A549 (cell line): Measurements from ENCODE around the gene ULK4. TPM values are rescaled to one million over a fixed set of nuclear protein-coding genes. Genes with fewer than 3 reads are reported as not detected.

Source experiments
- ATAC-seq, 2 experiments: fragments of 200-7000 bp in 1 of 2; fragments of >200 bp in 1 of 2; cut with Nextera tagmentation in 1 of 2; cut with Tn5 transposase in 1 of 2; 3 replicates each; pipeline versions ENCODE4 v1.8.0 to v1.9.1; 2018 to 2020; ENCODE audit warnings: mild to moderate bottlenecking in 1 of 2, moderate library complexity in 1 of 2
- CTCF ChIA-PET: fragments of 300-600 bp; sonication (Branson Sonifier 250); formaldehyde crosslinking; extraction: SDS; loops from one replicate; lab custom pipeline; 2021; ENCODE audit warnings: antibody characterized with exemption, inconsistent platforms; lab: Yijun Ruan, JAX
- POLR2A ChIA-PET: fragments of 350-600 bp; formaldehyde crosslinking; extraction: SDS; loops from one replicate; lab custom pipeline; 2021; ENCODE audit warnings: antibody characterized with exemption, inconsistent platforms; lab: Yijun Ruan, JAX
- DNase-seq, 2 experiments: peaks; one replicate each; pipeline versions ENCODE4 v3.0.0 to v3.0.0-alpha.2; 2011 to 2016; ENCODE audit warnings: low read depth in 1 of 2, low spot score in 1 of 2
- FAIRE-seq: peaks from 2 replicates; lab custom pipeline; 2011; peaks lifted over from hg19 to GRCh38; lab: Jason Lieb, UNC
- H3K27ac ChIP-seq, 2 experiments: fragments of >200 bp; sonication (Bioruptor Twin); formaldehyde crosslinking; 3 replicates each; pipeline ENCODE4 v1.5.1; 2016 to 2017
- H3K4me1 ChIP-seq: fragments of >200 bp; sonication (Bioruptor Twin); formaldehyde crosslinking; 3 replicates; pipeline ENCODE4 v1.6.1; 2016
- H3K4me2 ChIP-seq: fragments of >200 bp; sonication (Bioruptor Twin); formaldehyde crosslinking; 3 replicates; pipeline ENCODE4 v1.6.1; 2016
- H3K4me3 ChIP-seq: fragments of >200 bp; sonication (Bioruptor Twin); formaldehyde crosslinking; 3 replicates; pipeline ENCODE4 v1.5.1; 2016
- H3K9me3 ChIP-seq: fragments of >200 bp; sonication (Bioruptor Twin); formaldehyde crosslinking; 3 replicates; pipeline ENCODE4 v1.6.1; 2016
- CBX2 ChIP-seq: fragments of 200-600 bp; sonication (generic); IDR thresholded peaks from 2 replicates; pipeline ENCODE4 v1.6.1; 2016; ENCODE audit warnings: low read depth, mild to moderate bottlenecking, borderline replicate concordance
- CEBPB ChIP-seq, 2 experiments: fragments of >200 bp in 1 of 2; sonication (Bioruptor Twin) in 1 of 2; formaldehyde crosslinking in 1 of 2; IDR thresholded peaks; 2 replicates each; pipeline ENCODE4 v1.6.1; 2012 to 2016
- CHD2 ChIP-seq: fragments of 150-350 bp; IDR thresholded peaks from 2 replicates; pipeline ENCODE4 v1.6.1; 2014; ENCODE audit warnings: low read length; ENCODE audit not compliant: partially characterized antibody
- EHF ChIP-seq: fragments of 250-450 bp; sonication (Bioruptor Pico); IDR thresholded peaks from 2 replicates; pipeline ENCODE4 v1.5.0; 2020; ENCODE audit warnings: mild to moderate bottlenecking
- EHMT2 ChIP-seq: fragments of 200-600 bp; sonication (generic); IDR thresholded peaks from 2 replicates; pipeline ENCODE4 v1.6.1; 2016; ENCODE audit warnings: antibody characterized with exemption, low read depth, mild to moderate bottlenecking, moderate library complexity
- FOSL2 ChIP-seq, 2 experiments: fragments of 450-650 bp in 1 of 2; fragments of >200 bp in 1 of 2; sonication (Bioruptor Twin) in 1 of 2; formaldehyde crosslinking; IDR thresholded peaks; 2 replicates each; pipeline versions ENCODE4 v1.5.0 to v1.6.1; 2016 to 2020; ENCODE audit warnings: mild to moderate bottlenecking in 1 of 2, moderate library complexity in 1 of 2
- GATA3 ChIP-seq: IDR thresholded peaks from 2 replicates; pipeline ENCODE4 v1.6.1; 2012; ENCODE audit warnings: borderline replicate concordance
- HEYL ChIP-seq: fragments of 250-450 bp; sonication (Bioruptor Pico); IDR thresholded peaks from 2 replicates; pipeline ENCODE4 v1.8.0; 2021; ENCODE audit warnings: mild to moderate bottlenecking, moderate library complexity
- MAFK ChIP-seq: fragments of 450-650 bp; IDR thresholded peaks from 2 replicates; pipeline ENCODE4 v1.6.1; 2014; ENCODE audit not compliant: partially characterized antibody
- MYC ChIP-seq: IDR thresholded peaks from 2 replicates; pipeline ENCODE4 v1.6.1; 2012; ENCODE audit warnings: mild to moderate bottlenecking, inconsistent platforms, low read length, improper control_type of control experiment, borderline replicate concordance
- NPAS2 ChIP-seq: fragments of 250-450 bp; sonication (Bioruptor Pico); IDR thresholded peaks from 2 replicates; pipeline ENCODE4 v1.8.0; 2022; ENCODE audit warnings: mild to moderate bottlenecking, moderate library complexity, borderline replicate concordance
- PHF8 ChIP-seq: fragments of 200-600 bp; sonication (generic); IDR thresholded peaks from 2 replicates; pipeline ENCODE4 v1.6.1; 2016; ENCODE audit warnings: low read depth, mild to moderate bottlenecking, antibody characterized with exemption, moderate library complexity, borderline replicate concordance
- POLR2AphosphoS2 ChIP-seq: conservative IDR thresholded peaks from 2 replicates; pipeline ENCODE4 v1.6.1; 2012; ENCODE audit warnings: low read length, improper control_type of control experiment, inconsistent platforms
- RFX5 ChIP-seq: fragments of 450-650 bp; IDR thresholded peaks from 2 replicates; pipeline ENCODE4 v1.7.1; 2014; ENCODE audit warnings: antibody characterized with exemption, mild to moderate bottlenecking, moderate library complexity
- RNF2 ChIP-seq: fragments of 200-600 bp; sonication (generic); IDR thresholded peaks from 2 replicates; pipeline ENCODE4 v1.6.1; 2016; ENCODE audit warnings: low read depth, mild to moderate bottlenecking, antibody characterized with exemption, moderate library complexity, borderline replicate concordance
- SMC3 ChIP-seq: fragments of >200 bp; sonication (Bioruptor Twin); formaldehyde crosslinking; IDR thresholded peaks from 3 replicates; pipeline ENCODE4 v1.6.1; 2018; ENCODE audit warnings: inconsistent platforms
- SREBF2 ChIP-seq: fragments of 450-650 bp; IDR thresholded peaks from 2 replicates; pipeline ENCODE4 v1.6.1; 2014; ENCODE audit warnings: mild to moderate bottlenecking, moderate library complexity
- TFCP2L1 ChIP-seq: fragments of 250-450 bp; sonication (Bioruptor Pico); IDR thresholded peaks from 2 replicates; pipeline ENCODE4 v1.5.0; 2021; ENCODE audit warnings: mild to moderate bottlenecking
- TP53 ChIP-seq: fragments of 250-450 bp; sonication (Bioruptor Pico); IDR thresholded peaks from 2 replicates; pipeline ENCODE4 v1.5.0; 2021; ENCODE audit warnings: mild to moderate bottlenecking, moderate library complexity
- ZFP36 ChIP-seq: fragments of 450-650 bp; IDR thresholded peaks from 2 replicates; pipeline ENCODE4 v1.6.1; 2014; ENCODE audit warnings: borderline replicate concordance; ENCODE audit not compliant: partially characterized antibody
- ZSCAN20 ChIP-seq: fragments of 250-450 bp; sonication (Bioruptor Pico); IDR thresholded peaks from 2 replicates; pipeline ENCODE4 v1.8.0; 2022; ENCODE audit warnings: mild to moderate bottlenecking, moderate library complexity
- WGBS: methylation state at CpG from one replicate; pipeline ENCODE4 v1.1.6; 2017; ENCODE audit errors: missing lambda C conversion rate; 5-methylcytosine and 5-hydroxymethylcytosine counted together
- polyA plus RNA-seq, 4 experiments: library from polyadenylated mRNA; depleted of rRNA in 3 of 4; stranded (reverse); fragments of >200 nt; fragmentation: RNase III in 1 of 4; extraction: RNeasy Plus Mini Kit Qiagen cat#74134 plus additional on column Dnase treatment in 1 of 4; gene quantifications; 2 replicates in 3 of 4; 3 replicates in 1 of 4; pipeline ENCODE4 v1.2.3, GENCODE V29; 2011 to 2017
- TF ChIP-seq, protein P1 (sequence below): fragments of 150-350 bp; IDR thresholded peaks from 2 replicates; pipeline ENCODE4 v1.6.1; 2014; ENCODE audit warnings: low read depth, mild to moderate bottlenecking, low read length
- TF ChIP-seq, protein P2 (sequence below): IDR thresholded peaks from 2 replicates; pipeline ENCODE4 v1.6.1; 2012
- TF ChIP-seq, protein P3 (sequence below): IDR thresholded peaks from 2 replicates; pipeline ENCODE4 v1.6.1; 2012
- TF ChIP-seq, protein P4 (sequence below): fragments of 200-600 bp; sonication (generic); IDR thresholded peaks from 2 replicates; pipeline ENCODE4 v1.6.1; 2016; ENCODE audit warnings: antibody characterized with exemption, mild to moderate bottlenecking, moderate library complexity

ULK4 gene
- polyA plus RNA-seq, 2 of the 4 experiments (the other 2 are of a cell fraction): 4.9 to 7.7 TPM

DNA sequence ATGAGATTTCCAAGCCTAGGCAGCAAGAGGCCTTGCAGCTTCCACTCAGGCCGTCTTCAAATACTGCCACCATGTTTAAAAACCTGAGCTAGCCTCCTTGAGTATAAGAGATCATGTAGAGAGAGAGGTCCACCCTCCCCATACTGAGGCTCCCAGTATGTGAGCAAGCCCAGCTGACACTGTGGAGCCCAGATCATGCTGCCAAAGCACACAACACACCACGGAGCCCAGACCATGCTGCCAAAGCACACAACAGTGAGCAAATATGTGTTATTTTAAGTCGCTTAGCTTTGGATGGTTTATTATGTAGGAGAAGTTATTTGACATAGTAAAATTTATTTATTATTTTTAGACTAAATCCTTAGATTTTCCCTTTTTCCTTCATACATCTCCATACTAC lies 428.9 kb downstream of the ULK4 start:
- no peak overlapping the region for H3K4me2 ChIP-seq
- H3K27ac ChIP-seq: no peak overlapping the region
- no peaks in the 10 kb centered on the region for H3K4me1 ChIP-seq
- DNase-seq: no peak
- ATAC-seq: no peak
- 41% methylated on average over 3 of the region's 3 CpGs for whole genome bisulfite sequencing
- no peaks in the 10 kb centered on the region for H3K9me3 ChIP-seq
- CTCF ChIA-PET: no interaction called here
- POLR2A ChIA-PET: no interaction called here
- TF ChIP-seq ZSCAN20 (CRISPR knock-in tag) (no peak), PHF8 (no peak), EHMT2 (no peak), FOSL2 (IDR thresholded peaks at IDR 0.05) (no peak), FOSL2 (CRISPR knock-in tag; IDR thresholded peaks at IDR 0.05) (no peak), TFCP2L1 (no peak), MYC (no peak)
- no peak overlapping the region for H3K4me3 ChIP-seq
- no peak for FAIRE-seq

DNA sequence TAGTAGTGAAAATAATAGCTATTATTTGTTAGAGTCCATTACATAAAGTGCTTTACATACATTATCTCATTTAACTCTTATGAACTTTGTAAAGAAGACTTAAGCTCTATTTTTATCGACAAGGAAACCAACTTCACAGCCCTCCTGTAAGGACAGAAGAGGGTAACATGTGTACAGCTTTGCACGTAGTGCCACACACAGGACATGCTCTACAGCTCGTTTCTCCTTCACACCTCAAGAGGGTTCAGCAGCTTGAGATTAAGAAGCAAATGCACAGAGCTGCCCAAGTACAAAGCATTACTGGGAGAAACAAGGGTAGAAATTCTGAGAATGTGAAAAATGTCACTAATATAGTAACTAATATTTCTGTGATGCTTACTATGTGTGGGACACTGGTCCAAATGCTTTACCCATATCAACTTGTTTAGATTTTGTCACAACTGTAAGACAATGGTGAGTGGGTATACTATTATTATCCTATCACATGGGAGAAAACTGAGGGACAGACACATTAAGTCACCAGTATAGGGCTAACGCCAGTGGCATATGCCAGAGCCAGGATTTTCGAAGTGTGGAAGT lies 434.8 kb downstream of the ULK4 start:
- H3K4me2 ChIP-seq: no peak overlapping the region
- CTCF ChIA-PET: no interaction called here
- TF ChIP-seq, protein P1, sequence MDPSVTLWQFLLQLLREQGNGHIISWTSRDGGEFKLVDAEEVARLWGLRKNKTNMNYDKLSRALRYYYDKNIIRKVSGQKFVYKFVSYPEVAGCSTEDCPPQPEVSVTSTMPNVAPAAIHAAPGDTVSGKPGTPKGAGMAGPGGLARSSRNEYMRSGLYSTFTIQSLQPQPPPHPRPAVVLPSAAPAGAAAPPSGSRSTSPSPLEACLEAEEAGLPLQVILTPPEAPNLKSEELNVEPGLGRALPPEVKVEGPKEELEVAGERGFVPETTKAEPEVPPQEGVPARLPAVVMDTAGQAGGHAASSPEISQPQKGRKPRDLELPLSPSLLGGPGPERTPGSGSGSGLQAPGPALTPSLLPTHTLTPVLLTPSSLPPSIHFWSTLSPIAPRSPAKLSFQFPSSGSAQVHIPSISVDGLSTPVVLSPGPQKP: no peak
- no peak for TF ChIP-seq SMC3
- no peak for TF ChIP-seq GATA3
- TF ChIP-seq, protein P2, sequence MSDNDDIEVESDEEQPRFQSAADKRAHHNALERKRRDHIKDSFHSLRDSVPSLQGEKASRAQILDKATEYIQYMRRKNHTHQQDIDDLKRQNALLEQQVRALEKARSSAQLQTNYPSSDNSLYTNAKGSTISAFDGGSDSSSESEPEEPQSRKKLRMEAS: no peak
- no peak for TF ChIP-seq POLR2AphosphoS2
- TF ChIP-seq TP53: no peak
- TF ChIP-seq RFX5: no peak
- no peak for TF ChIP-seq EHF
- TF ChIP-seq CEBPB (IDR thresholded peaks at IDR 0.05): no peak
- TF ChIP-seq RNF2: no peak
- TF ChIP-seq, protein P3, sequence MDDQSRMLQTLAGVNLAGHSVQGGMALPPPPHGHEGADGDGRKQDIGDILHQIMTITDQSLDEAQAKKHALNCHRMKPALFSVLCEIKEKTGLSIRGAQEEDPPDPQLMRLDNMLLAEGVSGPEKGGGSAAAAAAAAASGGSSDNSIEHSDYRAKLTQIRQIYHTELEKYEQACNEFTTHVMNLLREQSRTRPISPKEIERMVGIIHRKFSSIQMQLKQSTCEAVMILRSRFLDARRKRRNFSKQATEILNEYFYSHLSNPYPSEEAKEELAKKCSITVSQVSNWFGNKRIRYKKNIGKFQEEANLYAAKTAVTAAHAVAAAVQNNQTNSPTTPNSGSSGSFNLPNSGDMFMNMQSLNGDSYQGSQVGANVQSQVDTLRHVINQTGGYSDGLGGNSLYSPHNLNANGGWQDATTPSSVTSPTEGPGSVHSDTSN: no peak
- TF ChIP-seq ZFP36: no peak
- no peak for TF ChIP-seq CHD2
- TF ChIP-seq MAFK: no peak
- no peak for TF ChIP-seq NPAS2 (CRISPR knock-in tag)
- no peak for TF ChIP-seq SREBF2
- TF ChIP-seq, all 56 proteins: peak for 0
- 40% methylated on average over 5 of the region's 5 CpGs for WGBS
- ATAC-seq: no peak
- no peaks in the 10 kb centered on the region for H3K4me1 ChIP-seq
- no peaks in the 10 kb centered on the region for H3K9me3 ChIP-seq
- no peak for DNase-seq
- POLR2A ChIA-PET: no interaction called here
- H3K4me3 ChIP-seq: no peak overlapping the region
- no peak for FAIRE-seq
- no peak overlapping the region for H3K27ac ChIP-seq

DNA sequence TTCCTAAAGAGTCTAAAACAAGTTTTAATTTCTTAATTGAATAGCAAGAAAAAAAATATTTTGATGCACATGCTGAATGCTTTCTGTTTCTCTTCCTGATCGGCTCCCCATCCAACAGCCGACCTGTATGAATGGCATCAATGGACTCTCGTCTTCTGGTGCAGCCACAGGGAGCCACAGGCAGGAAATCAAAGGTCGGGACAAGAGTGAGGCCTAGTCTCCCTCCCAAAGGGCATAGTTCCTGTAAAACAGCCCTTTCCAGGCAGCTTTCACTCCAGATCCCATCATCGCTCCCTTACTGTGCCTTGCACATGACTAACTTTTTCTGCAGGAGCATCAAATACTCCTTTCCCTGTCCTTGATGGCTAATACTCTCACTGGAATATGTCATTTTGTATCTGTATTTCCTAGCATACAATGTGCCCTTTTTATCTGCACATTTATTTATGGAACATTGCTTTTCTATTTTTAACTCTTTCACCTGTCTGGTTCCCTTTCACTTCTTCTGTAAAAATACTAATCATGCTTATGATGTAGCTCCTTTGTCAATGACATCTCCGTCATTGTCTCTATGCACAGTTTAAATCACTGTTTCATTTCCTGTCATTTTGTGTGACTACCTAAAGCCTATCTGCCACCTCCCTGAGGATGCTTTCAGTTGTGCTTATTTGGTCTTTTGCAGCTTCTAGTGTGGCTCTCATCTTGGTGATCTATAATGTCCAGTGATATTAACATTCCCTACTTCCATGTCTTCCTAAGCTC lies 436.4 kb downstream of the ULK4 start:
- no peaks in the 10 kb centered on the region for H3K4me1 ChIP-seq
- no peak overlapping the region for H3K27ac ChIP-seq
- H3K4me2 ChIP-seq: no peak overlapping the region
- TF ChIP-seq, protein P1: no peak
- TF ChIP-seq TP53 (no peak), EHMT2 (no peak), TFCP2L1 (no peak), CHD2 (no peak), CBX2 (no peak), GATA3 (no peak), CEBPB (IDR thresholded peaks at IDR 0.05) (no peak), HEYL (CRISPR knock-in tag) (no peak), NPAS2 (CRISPR knock-in tag) (no peak)
- TF ChIP-seq, protein P4, sequence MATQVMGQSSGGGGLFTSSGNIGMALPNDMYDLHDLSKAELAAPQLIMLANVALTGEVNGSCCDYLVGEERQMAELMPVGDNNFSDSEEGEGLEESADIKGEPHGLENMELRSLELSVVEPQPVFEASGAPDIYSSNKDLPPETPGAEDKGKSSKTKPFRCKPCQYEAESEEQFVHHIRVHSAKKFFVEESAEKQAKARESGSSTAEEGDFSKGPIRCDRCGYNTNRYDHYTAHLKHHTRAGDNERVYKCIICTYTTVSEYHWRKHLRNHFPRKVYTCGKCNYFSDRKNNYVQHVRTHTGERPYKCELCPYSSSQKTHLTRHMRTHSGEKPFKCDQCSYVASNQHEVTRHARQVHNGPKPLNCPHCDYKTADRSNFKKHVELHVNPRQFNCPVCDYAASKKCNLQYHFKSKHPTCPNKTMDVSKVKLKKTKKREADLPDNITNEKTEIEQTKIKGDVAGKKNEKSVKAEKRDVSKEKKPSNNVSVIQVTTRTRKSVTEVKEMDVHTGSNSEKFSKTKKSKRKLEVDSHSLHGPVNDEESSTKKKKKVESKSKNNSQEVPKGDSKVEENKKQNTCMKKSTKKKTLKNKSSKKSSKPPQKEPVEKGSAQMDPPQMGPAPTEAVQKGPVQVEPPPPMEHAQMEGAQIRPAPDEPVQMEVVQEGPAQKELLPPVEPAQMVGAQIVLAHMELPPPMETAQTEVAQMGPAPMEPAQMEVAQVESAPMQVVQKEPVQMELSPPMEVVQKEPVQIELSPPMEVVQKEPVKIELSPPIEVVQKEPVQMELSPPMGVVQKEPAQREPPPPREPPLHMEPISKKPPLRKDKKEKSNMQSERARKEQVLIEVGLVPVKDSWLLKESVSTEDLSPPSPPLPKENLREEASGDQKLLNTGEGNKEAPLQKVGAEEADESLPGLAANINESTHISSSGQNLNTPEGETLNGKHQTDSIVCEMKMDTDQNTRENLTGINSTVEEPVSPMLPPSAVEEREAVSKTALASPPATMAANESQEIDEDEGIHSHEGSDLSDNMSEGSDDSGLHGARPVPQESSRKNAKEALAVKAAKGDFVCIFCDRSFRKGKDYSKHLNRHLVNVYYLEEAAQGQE: no peak
- POLR2A ChIA-PET: no interaction called here
- H3K4me3 ChIP-seq: no peak overlapping the region
- no peak for DNase-seq
- FAIRE-seq: no peak
- 55% methylated on average over 6 of the region's 6 CpGs for WGBS
- CTCF ChIA-PET: no interaction called here
- no peaks in the 10 kb centered on the region for H3K9me3 ChIP-seq
- ATAC-seq: no peak
